Large intestine (tissue), 3 donors: ENCODE measurements around the gene SUPT7L. TPM values are rescaled to one million over a fixed set of nuclear protein-coding genes. Genes with fewer than 3 reads are reported as not detected.
"Not testable (repeated sequence)": the region's sequence is repeated elsewhere in the genome, so short reads cannot be mapped to it uniquely, and the experiment has no call there.

Experiments
- DNase-seq, 2 donors: peaks; one replicate each; pipeline versions ENCODE4 v3.0.0 to v3.0.0-alpha.2; 2013
- H3K27ac ChIP-seq: one replicate; pipeline ENCODE4 v1.5.1; 2013; ENCODE audit warnings: low read length
- H3K27me3 ChIP-seq: 2 replicates; pipeline ENCODE4 v1.6.1; 2013; ENCODE audit warnings: low read length; ENCODE audit not compliant: control insufficient read depth, insufficient read depth
- H3K36me3 ChIP-seq: 2 replicates; pipeline ENCODE4 v1.6.1; 2013; ENCODE audit warnings: low read length; ENCODE audit not compliant: control insufficient read depth, insufficient read depth
- H3K4me1 ChIP-seq: one replicate; pipeline ENCODE4 v1.6.1; 2013; ENCODE audit warnings: low read length; ENCODE audit not compliant: control insufficient read depth, insufficient read depth
- H3K4me3 ChIP-seq: one replicate; pipeline ENCODE4 v1.5.1; 2013; ENCODE audit warnings: low read length
- H3K9me3 ChIP-seq: one replicate; pipeline ENCODE4 v1.6.1; 2013; ENCODE audit warnings: mild to moderate bottlenecking, low read depth, low read length, moderate library complexity; ENCODE audit not compliant: control insufficient read depth
- WGBS: methylation state at CpG from one replicate; pipeline ENCODE4 v1.1.5; 2013; ENCODE audit warnings: low lambda C conversion rate; ENCODE audit not compliant: insufficient coverage; 5-methylcytosine and 5-hydroxymethylcytosine counted together
- polyA plus RNA-seq: library from polyadenylated mRNA; unstranded; fragments of 120-200 nt; gene quantifications from one replicate; pipeline ENCODE4 v1.2.1, GENCODE V29; 2013

SUPT7L gene
- polyA plus RNA-seq, 1 donor = 49.6 TPM

- no peak overlapping the region for H3K4me3 ChIP-seq
- no peak for DNase-seq
- H3K4me1 ChIP-seq = peaks cover 7% of the 10 kb centered on the region
- no peak overlapping the region for H3K27ac ChIP-seq
- no peaks in the 10 kb centered on the region for H3K9me3 ChIP-seq
- H3K36me3 ChIP-seq = peaks cover 40% of the 10 kb centered on the region
- 100% methylated on average over 1 of the region's 1 CpG for WGBS
- no peaks in the 10 kb centered on the region for H3K27me3 ChIP-seq
Measured at GRCh38 chr2:27687232-27687631, 23.8 kb upstream of the SUPT7L start.

- WGBS = no CpG with 5 or more reads among the region's 3 CpGs
- no peak overlapping the region for H3K4me3 ChIP-seq
- H3K36me3 ChIP-seq = peaks cover 42% of the 10 kb centered on the region
- no peak overlapping the region for H3K27ac ChIP-seq
- no peaks in the 10 kb centered on the region for H3K27me3 ChIP-seq
- no peak for DNase-seq
- peaks cover 16% of the 10 kb centered on the region for H3K4me1 ChIP-seq
- H3K9me3 ChIP-seq = no peaks in the 10 kb centered on the region
Measured at GRCh38 chr2:27685577-27685976, 22.2 kb upstream of the SUPT7L start.

GRCh38 chr2:27685006-27685405 is 21.6 kb upstream of the SUPT7L start:
- H3K27ac ChIP-seq, H3K27me3 ChIP-seq, DNase-seq, H3K9me3 ChIP-seq, H3K4me3 ChIP-seq: not testable (repeated sequence)
- H3K4me1 ChIP-seq = peaks cover 16% of the 10 kb centered on the region
- no CpG with 5 or more reads among the region's 1 CpG for WGBS
- peaks cover 41% of the 10 kb centered on the region for H3K36me3 ChIP-seq

GRCh38 chr2:27683390-27684071 is 20.1 kb upstream of the SUPT7L start:
- no peaks in the 10 kb centered on the region for H3K27me3 ChIP-seq
- no peak overlapping the region for H3K4me3 ChIP-seq
- peaks cover 43% of the 10 kb centered on the region for H3K36me3 ChIP-seq
- peaks cover 16% of the 10 kb centered on the region for H3K4me1 ChIP-seq
- no peak overlapping the region for H3K27ac ChIP-seq
- H3K9me3 ChIP-seq = no peaks in the 10 kb centered on the region
- WGBS = 83% methylated on average over 2 of the region's 9 CpGs
- DNase-seq = peak; percentile 75 to 81

GRCh38 chr2:27682334-27682771 is 18.9 kb upstream of the SUPT7L start:
- not testable (repeated sequence) for H3K4me3 ChIP-seq, H3K9me3 ChIP-seq, H3K27me3 ChIP-seq, DNase-seq
- peak overlapping the region; percentile 61 for H3K27ac ChIP-seq
- WGBS = no CpG with 5 or more reads among the region's 7 CpGs
- peaks cover 16% of the 10 kb centered on the region for H3K4me1 ChIP-seq
- peaks cover 46% of the 10 kb centered on the region for H3K36me3 ChIP-seq

- Histone ChIP-seq H3K36me3 (peaks cover 45% of the 10 kb centered on the region), H3K27ac (peak overlapping the region; percentile 66)
Measured at GRCh38 chr2:27681841-27682240, 18.4 kb upstream of the SUPT7L start.

GRCh38 chr2:27680571-27680970 is 17.2 kb upstream of the SUPT7L start:
- WGBS = no CpG with 5 or more reads among the region's 2 CpGs
- no peak for DNase-seq
- H3K9me3 ChIP-seq = no peaks in the 10 kb centered on the region
- no peak overlapping the region for H3K27ac ChIP-seq
- H3K4me3 ChIP-seq = no peak overlapping the region
- H3K36me3 ChIP-seq = peaks cover 43% of the 10 kb centered on the region
- peaks cover 16% of the 10 kb centered on the region for H3K4me1 ChIP-seq
- no peaks in the 10 kb centered on the region for H3K27me3 ChIP-seq

More at GRCh38 chr2:27681841-27682240, 18.4 kb upstream of the SUPT7L start:
- H3K4me1 ChIP-seq = peaks cover 16% of the 10 kb centered on the region
- H3K4me3 ChIP-seq = no peak overlapping the region
- WGBS = 0% methylated on average over 1 of the region's 1 CpG
- peak; percentile 77 to 90 for DNase-seq
- H3K9me3 ChIP-seq = no peaks in the 10 kb centered on the region
- H3K27me3 ChIP-seq = no peaks in the 10 kb centered on the region

GRCh38 chr2:27672723-27673486 is 9.5 kb upstream of the SUPT7L start:
- WGBS = 100% methylated on average over 2 of the region's 5 CpGs
- H3K36me3 ChIP-seq = peaks cover 49% of the 10 kb centered on the region
- no peaks in the 10 kb centered on the region for H3K27me3 ChIP-seq
- no peak for DNase-seq
- no peaks in the 10 kb centered on the region for H3K9me3 ChIP-seq
- no peak overlapping the region for H3K4me3 ChIP-seq
- H3K27ac ChIP-seq = no peak overlapping the region
- H3K4me1 ChIP-seq = no peaks in the 10 kb centered on the region

- H3K4me3 ChIP-seq = no peak overlapping the region
- peaks cover 39% of the 10 kb centered on the region for H3K36me3 ChIP-seq
Measured at GRCh38 chr2:27671235-27671634, 7.8 kb upstream of the SUPT7L start.

GRCh38 chr2:27667446-27667845 is 4.0 kb upstream of the SUPT7L start:
- DNase-seq = no peak
- 80% methylated on average over 1 of the region's 1 CpG for WGBS
- H3K27ac ChIP-seq = no peak overlapping the region
- no peaks in the 10 kb centered on the region for H3K27me3 ChIP-seq
- H3K36me3 ChIP-seq = peaks cover 24% of the 10 kb centered on the region
- no peaks in the 10 kb centered on the region for H3K9me3 ChIP-seq
- no peak overlapping the region for H3K4me3 ChIP-seq
- peaks cover 7% of the 10 kb centered on the region for H3K4me1 ChIP-seq

More at GRCh38 chr2:27671235-27671634, 7.8 kb upstream of the SUPT7L start:
- no peak overlapping the region for H3K27ac ChIP-seq
- no peak for DNase-seq
- 100% methylated on average over 4 of the region's 4 CpGs for WGBS
- no peaks in the 10 kb centered on the region for H3K9me3 ChIP-seq
- H3K27me3 ChIP-seq = no peaks in the 10 kb centered on the region
- no peaks in the 10 kb centered on the region for H3K4me1 ChIP-seq
